H1 (cell line): ENCODE data around the gene AQP7. TPM values are rescaled to one million over a fixed set of nuclear protein-coding genes. Genes with fewer than 3 reads are reported as not detected.
A peak's percentile ranks its signal among the peaks of the same experiment; 100 is the strongest.

Experiments used
- CTCF ChIA-PET: fragments of 300-600 bp; sonication (Branson Sonifier 250); formaldehyde crosslinking; loops from one replicate; lab custom pipeline; 2021; ENCODE audit not compliant: partially characterized antibody; lab: Charles Lee
- POLR2A ChIA-PET: fragments of 300-600 bp; sonication (Branson Sonifier 250); formaldehyde crosslinking; loops from one replicate; lab custom pipeline; 2021; ENCODE audit warnings: inconsistent platforms; ENCODE audit not compliant: partially characterized antibody; lab: Charles Lee
- DNase-seq, 2 experiments: peaks; one replicate each; pipeline versions ENCODE4 v3.0.0 to v3.0.0-alpha.2; 2010 to 2022; ENCODE audit warnings: low spot score in 2 of 2, low read depth in 1 of 2, mixed read lengths in 1 of 2
- FAIRE-seq: peaks from 2 replicates; lab custom pipeline; 2011; peaks lifted over from hg19 to GRCh38; lab: Jason Lieb, UNC
- H2AFZ ChIP-seq: 2 replicates; pipeline ENCODE4 v1.8.1; 2012; ENCODE audit warnings: low read length, inconsistent platforms
- H2AK5ac ChIP-seq: 2 replicates; pipeline ENCODE4 v1.6.1; 2013; ENCODE audit warnings: low read depth, low read length
- H2BK120ac ChIP-seq: replicated peaks from 2 replicates; pipeline ENCODE3; 2013; ENCODE audit warnings: low read depth, low read length, inconsistent platforms
- H2BK12ac ChIP-seq: 2 replicates; pipeline ENCODE4 v1.6.1; 2013; ENCODE audit warnings: low read depth, low read length
- H2BK15ac ChIP-seq: 2 replicates; pipeline ENCODE4 v1.6.1; 2013; ENCODE audit warnings: low read length
- H2BK20ac ChIP-seq: 2 replicates; pipeline ENCODE4 v1.6.1; 2013; ENCODE audit warnings: low read length
- H2BK5ac ChIP-seq: 2 replicates; pipeline ENCODE4 v1.6.1; 2013; ENCODE audit warnings: low read depth, low read length
- H3K14ac ChIP-seq: 2 replicates; pipeline ENCODE4 v1.6.1; 2013; ENCODE audit warnings: inconsistent platforms; ENCODE audit not compliant: insufficient read length
- H3K18ac ChIP-seq: 2 replicates; pipeline ENCODE4 v1.6.1; 2013; ENCODE audit warnings: low read length; ENCODE audit errors: extremely low read depth
- H3K23ac ChIP-seq: 2 replicates; pipeline ENCODE4 v1.6.1; 2013; ENCODE audit warnings: inconsistent platforms; ENCODE audit not compliant: insufficient read length
- H3K23me2 ChIP-seq: 2 replicates; pipeline ENCODE4 v1.6.1; 2013; ENCODE audit warnings: low read depth, low read length
- H3K27ac ChIP-seq: 2 replicates; pipeline ENCODE4 v1.6.1; 2011; ENCODE audit warnings: low read depth, low read length, inconsistent platforms
- H3K27me3 ChIP-seq, 4 experiments: replicated peaks in 1 of 4; 1 replicate in 1 of 4; 2 replicates in 3 of 4; pipeline versions ENCODE4 v1.6.1 to v1.8.1; 2011 to 2013; ENCODE audit warnings: low read length in 3 of 4, mild to moderate bottlenecking in 3 of 4, inconsistent platforms in 2 of 4, mixed read lengths in 2 of 4, moderate library complexity in 1 of 4; ENCODE audit not compliant: control insufficient read depth in 3 of 4, insufficient read depth in 3 of 4; ENCODE audit errors: extremely low read depth in 1 of 4
- H3K36me3 ChIP-seq, 4 experiments: 2 replicates each; pipeline versions ENCODE4 v1.6.1 to v1.8.1; 2011 to 2013; ENCODE audit warnings: mild to moderate bottlenecking in 4 of 4, low read length in 3 of 4, moderate library complexity in 2 of 4, control low read depth in 1 of 4, inconsistent platforms in 1 of 4; ENCODE audit not compliant: insufficient read depth in 4 of 4, control insufficient read depth in 2 of 4
- H3K4ac ChIP-seq: replicated peaks from 2 replicates; pipeline ENCODE3; 2013; ENCODE audit warnings: low read length, low read depth, mixed read lengths, inconsistent platforms; ENCODE audit not compliant: insufficient read length
- H3K4me1 ChIP-seq, 4 experiments: replicated peaks in 1 of 4; 1 replicate in 1 of 4; 2 replicates in 3 of 4; pipeline versions ENCODE4 v1.6.1 to v1.8.1; 2011 to 2013; ENCODE audit warnings: low read length in 3 of 4, inconsistent platforms in 2 of 4, mixed read lengths in 1 of 4; ENCODE audit not compliant: insufficient read depth in 4 of 4, control insufficient read depth in 3 of 4
- H3K4me2 ChIP-seq, 2 experiments: 2 replicates each; pipeline versions ENCODE4 v1.6.1 to v1.8.1; 2011 to 2013; ENCODE audit warnings: low read depth in 2 of 2, low read length in 2 of 2, control low read depth in 1 of 2, inconsistent platforms in 1 of 2, mild to moderate bottlenecking in 1 of 2; ENCODE audit not compliant: insufficient read depth in 1 of 2
- H3K4me3 ChIP-seq, 4 experiments: fragments of 200-600, 300-600 bp in 1 of 4; sonication (generic), shearing (Covaris generic), sonication (Bioruptor Twin) in 1 of 4; 2 replicates each; pipeline versions ENCODE4 v1.5.1 to v1.8.1; 2011 to 2016; ENCODE audit warnings: low read length in 4 of 4, low read depth in 3 of 4, control low read depth in 2 of 4, inconsistent platforms in 2 of 4, mild to moderate bottlenecking in 2 of 4, mixed read lengths in 1 of 4, moderate library complexity in 1 of 4; ENCODE audit not compliant: insufficient read depth in 2 of 4; ENCODE audit errors: extremely low read depth in 1 of 4
- H3K56ac ChIP-seq: replicated peaks from 2 replicates; pipeline ENCODE3; 2013; ENCODE audit warnings: low read depth, mild to moderate bottlenecking, mixed read lengths, low read length, inconsistent platforms; ENCODE audit not compliant: insufficient read length
- H3K79me1 ChIP-seq: 2 replicates; pipeline ENCODE4 v1.6.1; 2013; ENCODE audit warnings: low read depth, low read length, control low read depth
- H3K79me2 ChIP-seq, 2 experiments: 2 replicates each; pipeline versions ENCODE4 v1.6.1 to v1.8.1; 2012 to 2013; ENCODE audit warnings: low read length in 2 of 2, mild to moderate bottlenecking in 2 of 2, inconsistent platforms in 1 of 2; ENCODE audit not compliant: insufficient read depth in 2 of 2, control insufficient read depth in 1 of 2
- H3K9ac ChIP-seq, 4 experiments: replicated peaks in 1 of 4; 1 replicate in 1 of 4; 2 replicates in 3 of 4; pipeline versions ENCODE4 v1.6.1 to v1.8.1; 2011 to 2013; ENCODE audit warnings: low read depth in 3 of 4, low read length in 3 of 4, control low read depth in 2 of 4, mild to moderate bottlenecking in 2 of 4, moderate library complexity in 2 of 4, inconsistent platforms in 1 of 4; ENCODE audit errors: extremely low read depth in 1 of 4
- H3K9me3 ChIP-seq, 2 experiments: 2 replicates each; pipeline versions ENCODE4 v1.6.1 to v1.8.1; 2012 to 2013; ENCODE audit warnings: mild to moderate bottlenecking in 2 of 2, moderate library complexity in 2 of 2, control low read depth in 1 of 2, inconsistent platforms in 1 of 2, low read depth in 1 of 2, low read length in 1 of 2, mixed read lengths in 1 of 2; ENCODE audit not compliant: insufficient read depth in 2 of 2
- H4K20me1 ChIP-seq, 2 experiments: replicated peaks in 1 of 2; 2 replicates each; pipeline versions ENCODE3 to v1.8.1; 2011 to 2013; ENCODE audit warnings: inconsistent platforms in 2 of 2, low read length in 2 of 2, mild to moderate bottlenecking in 1 of 2; ENCODE audit not compliant: insufficient read depth in 2 of 2, control insufficient read depth in 1 of 2
- H4K5ac ChIP-seq: 2 replicates; pipeline ENCODE4 v1.6.1; 2013; ENCODE audit warnings: low read length, low read depth, mixed read lengths, inconsistent platforms; ENCODE audit not compliant: insufficient read length
- H4K8ac ChIP-seq: 2 replicates; pipeline ENCODE4 v1.8.0; 2013; ENCODE audit warnings: mild to moderate bottlenecking, moderate library complexity, low read length, inconsistent platforms; ENCODE audit not compliant: insufficient read depth; ENCODE audit errors: extremely low read depth
- H4K91ac ChIP-seq: replicated peaks from 2 replicates; pipeline ENCODE3; 2013; ENCODE audit warnings: low read length, mixed read lengths, inconsistent platforms; ENCODE audit not compliant: insufficient read length
- GABPA ChIP-seq: IDR thresholded peaks from 2 replicates; pipeline ENCODE4 v1.6.1; 2011; ENCODE audit warnings: mild to moderate bottlenecking, low read length, moderate library complexity, borderline replicate concordance; ENCODE audit not compliant: insufficient read depth
- TEAD4 ChIP-seq: IDR thresholded peaks from 2 replicates; pipeline ENCODE4 v1.6.1; 2012; ENCODE audit warnings: low read depth, low read length, inconsistent platforms, mixed read lengths
- WGBS, 2 experiments: shearing (Covaris generic) in 1 of 2; methylation state at CpG; one replicate each; pipeline versions ENCODE4 v1.1.6 to v1.1.7; 2013 to 2015; ENCODE audit warnings: low lambda C conversion rate in 2 of 2, mixed read lengths in 2 of 2, inconsistent platforms in 1 of 2, low coverage in 1 of 2, missing lambda C conversion rate in 1 of 2; ENCODE audit not compliant: insufficient replicate concordance in 2 of 2, insufficient coverage in 1 of 2, insufficient read length in 1 of 2; ENCODE audit errors: extremely low coverage in 1 of 2, missing lambda C conversion rate in 1 of 2; 5-methylcytosine and 5-hydroxymethylcytosine counted together
- polyA plus RNA-seq, 7 experiments: library from polyadenylated mRNA; depleted of rRNA in 3 of 7; stranded (reverse) in 5 of 7; unstranded in 2 of 7; fragments of >200 nt in 5 of 7; fragments of 200-250 nt in 2 of 7; gene quantifications; 1 replicate in 5 of 7; 2 replicates in 1 of 7; 4 replicates in 1 of 7; pipeline versions ENCODE4 v1.2.1 to v1.2.3, GENCODE V29; 2011 to 2013; ENCODE audit warnings: missing spikeins in 2 of 7, mixed read lengths in 2 of 7
- total RNA-seq: library from RNA; stranded (reverse); fragmentation: NEBNext Ultra II Directional; extraction: Animal tissue kit (Norgen Biotek cat#: 25700); gene quantifications from 2 replicates; pipeline ENCODE4 v1.2.1, GENCODE V29; 2021
- TF ChIP-seq, protein P1 (sequence below): IDR thresholded peaks from 2 replicates; pipeline ENCODE4 v1.6.1; 2012; ENCODE audit warnings: inconsistent platforms

The AQP7 gene
- total and polyA plus RNA-seq, 2 of the 8 experiments (the other 6 are each of a cell fraction or from before 2014, with no cell fraction given): not detected

- no peak overlapping the region for H2BK120ac ChIP-seq
- H3K27ac ChIP-seq: no peak overlapping the region
- CTCF ChIA-PET: interaction anchor here (1.2 to 21.6 kb wide), 6 partner anchors 9 to 81 kb away, joined by 3 to 358 read pairs (median 33); partner anchors contain the start of genes ANKRD18B and NOL6
- H2AK5ac ChIP-seq: no peak overlapping the region
- peak overlapping the region in 1 of 2 experiments; percentile 1; a peak in 1 of 4 replicates for H3K4me2 ChIP-seq
- H2AFZ ChIP-seq: no peak overlapping the region
- H3K79me1 ChIP-seq: no peaks in the 10 kb centered on the region
- H3K14ac ChIP-seq: no peak overlapping the region
- no peak for DNase-seq
- H3K9ac ChIP-seq: no peak overlapping the region
- no peaks in the 10 kb centered on the region for H3K79me2 ChIP-seq
- POLR2A ChIA-PET: interaction anchor here (0.8 to 2.7 kb wide), 4 partner anchors 9 to 14 kb away, joined by 3 to 8 read pairs (median 4); no protein-coding TSS in a partner anchor
- peaks cover 10% of the 10 kb centered on the region; the same call in 1 of the 2 replicates for H3K23me2 ChIP-seq
- no peak overlapping the region for H2BK5ac ChIP-seq
- H4K91ac ChIP-seq: no peak overlapping the region
- peaks cover 0 to 33% (median 19%) of the 10 kb centered on the region in 4 experiments; a peak in 5 of 7 replicates for H3K4me1 ChIP-seq
- peak overlapping the region; percentile 48 for H3K18ac ChIP-seq
- no peak overlapping the region for H3K4ac ChIP-seq
- H4K5ac ChIP-seq: no peak overlapping the region
- H3K9me3 ChIP-seq: no peaks in the 10 kb centered on the region
- H3K56ac ChIP-seq: no peak overlapping the region
- no peaks in the 10 kb centered on the region for H4K20me1 ChIP-seq
- no peak overlapping the region for H3K23ac ChIP-seq
- peak overlapping the region; percentile 72; the same call in 1 of the 2 replicates for H2BK15ac ChIP-seq
- H3K36me3 ChIP-seq: no peaks in the 10 kb centered on the region
- H3K4me3 ChIP-seq: no peak overlapping the region
- peak overlapping the region; percentile 48; the same call in 1 of the 2 replicates for H2BK20ac ChIP-seq
- TF ChIP-seq TEAD4 (0 out of 2 replicates have a peak, but pooled peaks have one; percentile 47), GABPA (no peak)
- TF ChIP-seq, protein P1, sequence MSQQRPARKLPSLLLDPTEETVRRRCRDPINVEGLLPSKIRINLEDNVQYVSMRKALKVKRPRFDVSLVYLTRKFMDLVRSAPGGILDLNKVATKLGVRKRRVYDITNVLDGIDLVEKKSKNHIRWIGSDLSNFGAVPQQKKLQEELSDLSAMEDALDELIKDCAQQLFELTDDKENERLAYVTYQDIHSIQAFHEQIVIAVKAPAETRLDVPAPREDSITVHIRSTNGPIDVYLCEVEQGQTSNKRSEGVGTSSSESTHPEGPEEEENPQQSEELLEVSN: 0 out of 2 replicates have a peak, but pooled peaks have one; percentile 0
- TF ChIP-seq, all 59 proteins: peak for 2
- 78% methylated on average over 9 of the region's 10 CpGs; no CpG with 5 or more reads in 1 of the 2 experiments for WGBS, 2 experiments
- H2BK12ac ChIP-seq: no peak overlapping the region
- H3K27me3 ChIP-seq: peaks cover 0 to 21% (median 12%) of the 10 kb centered on the region in 4 experiments; a peak in 5 of 7 replicates
- H4K8ac ChIP-seq: no peak overlapping the region; the same call in 1 of the 2 replicates
- no peak for FAIRE-seq
Measured at GRCh38 chr9:33443464-33444154, 41.2 kb upstream of the AQP7 start.
